DMS53 (cell line): ENCODE results near the gene MAP9.
"Not testable (repeated sequence)": the region's sequence is repeated elsewhere in the genome, so short reads cannot be mapped to it uniquely, and the experiment has no call there.

ENCODE experiments used
- DNase-seq: peaks from one replicate; lab custom pipeline; 2025; lab: John Stamatoyannopoulos, UW

The MAP9 gene

DNA sequence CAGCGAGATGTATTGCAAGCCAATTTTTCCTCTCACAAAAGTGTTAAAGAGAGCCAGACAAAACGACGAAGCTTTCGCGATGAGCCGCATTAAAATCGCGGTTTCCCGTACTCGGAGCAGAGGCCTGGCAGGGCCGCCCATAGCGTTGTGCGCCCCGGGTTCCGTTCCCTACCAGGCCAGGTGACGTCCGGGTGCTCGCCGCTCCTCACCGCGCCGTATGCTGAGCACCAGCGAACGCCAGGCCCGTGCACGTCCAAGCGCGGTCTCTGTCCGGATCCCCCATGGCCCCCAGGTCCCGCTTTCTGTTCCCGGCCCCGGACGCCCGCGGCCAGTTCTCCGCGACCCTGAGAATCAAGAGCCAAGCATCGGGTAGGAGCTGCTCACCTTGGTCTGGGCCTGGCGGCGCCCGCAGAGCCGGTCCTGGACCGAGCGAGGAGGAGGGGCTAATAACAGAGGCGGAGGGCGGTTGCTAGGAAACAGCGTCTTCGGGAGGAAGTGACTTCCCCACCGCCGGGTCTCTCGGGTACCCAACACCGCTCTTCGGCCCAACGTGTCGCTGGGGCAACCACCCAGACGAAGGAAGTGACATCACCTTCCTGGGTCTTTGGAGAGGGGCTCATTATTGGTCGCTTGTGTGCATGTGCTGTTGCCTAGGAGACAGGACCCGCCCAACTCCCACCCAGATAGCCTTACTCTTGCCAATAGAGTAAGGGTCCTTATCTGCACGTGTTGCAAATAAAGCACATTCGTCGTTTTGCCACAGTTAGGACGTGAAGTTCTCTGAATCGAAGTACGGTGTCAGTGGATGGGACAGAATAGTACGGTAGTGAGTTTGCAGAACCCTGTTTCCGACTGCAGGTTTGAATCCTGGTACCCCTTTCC, at the start of gene MAP9:
Gene MAP9 (minus strand): TSS at position 579 of the 882 bp plus-strand sequence. CDS start 1,115 bp downstream, outside the sequence.
- DNase-seq, result peak; percentile 99

DNA sequence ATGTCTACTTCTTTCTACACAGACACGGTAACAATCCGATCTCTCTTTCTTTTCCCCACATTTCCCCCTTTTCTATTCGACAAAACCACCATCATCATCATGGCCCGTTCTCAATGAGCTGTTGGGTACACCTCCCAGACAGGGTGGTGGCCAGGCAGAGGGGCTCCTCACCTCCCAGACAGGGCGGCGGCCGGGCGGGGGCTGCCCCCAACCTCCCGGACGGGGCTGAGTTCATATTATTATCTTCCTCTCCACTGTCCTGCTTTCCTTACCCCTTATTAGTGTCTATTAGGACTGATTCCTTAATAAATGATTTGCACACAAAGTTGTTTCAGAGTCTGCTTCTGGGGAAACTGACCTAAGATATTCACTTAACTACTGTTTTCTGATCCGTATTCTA, 48.0 kb upstream of the MAP9 start:
- DNase-seq, result not testable (repeated sequence)

DNA sequence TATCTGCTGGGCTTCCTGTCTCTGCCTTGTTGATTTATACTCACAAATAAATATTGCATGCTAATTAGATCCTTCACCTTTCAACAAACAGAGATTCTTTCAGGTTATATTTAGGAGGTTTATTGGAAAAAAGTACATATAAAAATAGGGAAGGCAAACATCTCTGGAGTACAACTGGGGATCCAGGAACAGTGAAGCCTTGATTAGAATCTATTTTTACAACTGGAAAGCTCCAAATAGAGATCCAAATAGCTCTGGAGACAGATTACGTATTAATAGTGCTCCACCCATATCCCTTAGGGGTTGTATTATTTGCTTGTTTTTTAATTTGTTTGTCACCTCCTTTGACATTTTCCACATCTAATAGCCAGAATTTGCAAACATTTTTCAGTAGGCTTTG, 46.9 kb upstream of the MAP9 start:
- no peak for DNase-seq

DNA sequence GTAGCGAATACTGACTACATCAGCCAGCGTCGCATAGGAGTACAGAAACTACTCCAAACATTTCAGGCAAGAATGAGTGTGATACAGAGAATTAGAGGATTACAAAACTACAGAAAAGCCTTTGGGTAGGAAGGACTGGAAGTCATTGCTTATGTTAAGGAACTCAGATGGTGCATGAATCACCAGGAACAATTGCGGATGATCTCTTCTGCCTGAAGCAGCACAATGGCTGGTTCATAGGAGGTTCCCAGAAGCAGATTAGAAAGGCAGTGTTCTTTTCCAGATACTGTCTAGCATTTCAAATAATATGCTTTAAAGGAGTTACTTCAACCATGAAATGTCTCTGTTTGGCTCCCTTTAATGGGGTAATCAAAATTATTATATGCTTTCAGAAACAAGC, 42.5 kb upstream of the MAP9 start:
- DNase-seq, result no peak

DNA sequence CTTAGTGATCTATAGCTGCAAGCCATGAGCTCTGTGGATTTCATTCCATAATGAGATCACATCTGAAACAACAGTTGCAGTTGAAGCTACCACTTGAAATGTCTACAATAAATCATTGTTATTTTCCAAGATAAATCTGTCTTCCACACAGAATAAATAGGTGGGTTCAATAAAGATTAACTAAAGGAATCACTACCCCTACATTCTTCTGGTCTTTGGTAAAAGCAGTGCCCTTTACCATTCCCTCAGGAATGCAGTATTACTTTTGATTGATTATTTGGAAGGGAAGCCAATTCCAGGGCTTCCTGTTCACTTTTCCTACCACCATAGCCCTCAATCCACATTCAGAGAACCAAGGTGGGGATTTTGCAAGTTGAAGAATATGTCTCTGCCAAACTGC, 38.9 kb upstream of the MAP9 start:
- no peak for DNase-seq

DNA sequence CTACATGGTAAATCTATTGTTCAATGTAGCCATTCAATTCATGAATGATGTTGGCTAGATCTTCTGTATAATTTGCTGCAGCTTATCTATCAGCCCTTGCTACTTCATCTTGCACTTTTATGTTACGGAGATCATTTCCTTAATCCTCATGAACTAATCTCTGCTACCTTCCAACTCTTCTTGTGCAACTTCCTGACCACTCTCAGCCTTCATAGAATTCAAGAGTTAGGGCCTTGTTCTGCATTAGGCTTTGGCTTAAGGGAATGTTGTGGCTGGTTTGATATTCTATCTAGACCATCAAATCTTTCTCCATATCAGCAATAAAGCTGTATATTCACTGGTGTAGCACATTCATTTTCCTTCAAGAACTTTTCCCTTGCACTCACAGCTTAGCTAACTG, 36.7 kb upstream of the MAP9 start:
- DNase-seq, result no peak

DNA sequence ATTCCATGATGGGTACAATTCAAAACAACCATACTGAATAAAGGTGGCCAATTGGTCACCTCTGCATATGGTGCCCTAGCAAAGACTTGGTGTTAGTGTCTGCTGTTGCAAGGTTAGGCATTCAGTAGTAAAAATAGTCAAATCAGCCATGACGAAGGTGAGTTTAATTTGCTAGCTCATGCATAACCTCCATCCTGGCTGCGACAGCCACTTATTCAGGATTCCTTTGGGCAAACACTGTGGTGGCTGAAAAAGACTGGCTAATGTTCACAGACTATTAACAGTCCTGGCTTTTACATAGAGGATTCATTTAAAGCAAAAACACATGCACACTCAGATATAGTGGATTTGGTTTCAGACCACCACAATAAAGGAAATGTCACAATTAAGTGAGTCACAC, 34.8 kb upstream of the MAP9 start:
- no peak for DNase-seq

DNA sequence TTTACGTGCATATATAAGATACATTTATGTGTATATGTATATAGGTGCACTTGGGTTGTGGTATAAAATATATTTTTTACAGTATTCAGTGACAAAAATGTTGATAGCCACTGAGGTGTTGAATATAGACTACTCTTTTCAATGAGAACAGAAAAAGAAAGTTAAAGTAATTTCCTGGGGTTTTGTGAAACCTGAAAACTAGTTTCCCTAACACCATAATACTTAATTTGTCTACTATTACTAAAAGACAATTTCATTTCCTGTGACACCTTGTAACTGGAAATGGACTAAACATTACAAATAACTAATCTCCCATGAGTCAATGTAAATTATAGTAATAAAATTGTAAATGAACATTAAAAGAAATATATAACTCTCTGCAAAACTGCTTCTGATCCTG, 32.0 kb upstream of the MAP9 start:
- DNase-seq, result no peak

DNA sequence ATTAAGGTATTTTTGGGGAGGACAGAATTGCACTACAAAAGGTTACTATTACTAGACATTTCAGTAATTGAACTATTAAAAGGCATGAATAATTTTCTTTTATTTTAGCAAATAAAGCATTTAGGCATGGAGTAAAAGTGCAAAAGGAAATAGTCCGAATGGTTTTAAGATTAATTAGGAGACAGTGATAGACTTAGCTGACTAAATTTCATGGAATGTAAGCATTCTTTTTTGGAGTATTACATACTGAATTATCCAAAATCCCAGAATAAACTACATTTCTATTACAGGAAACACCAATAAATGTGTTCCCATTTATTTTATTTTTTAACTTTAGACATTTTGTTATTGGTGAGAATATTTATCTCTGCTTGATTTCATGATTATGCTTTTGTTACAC, 30.7 kb upstream of the MAP9 start:
- no peak for DNase-seq

DNA sequence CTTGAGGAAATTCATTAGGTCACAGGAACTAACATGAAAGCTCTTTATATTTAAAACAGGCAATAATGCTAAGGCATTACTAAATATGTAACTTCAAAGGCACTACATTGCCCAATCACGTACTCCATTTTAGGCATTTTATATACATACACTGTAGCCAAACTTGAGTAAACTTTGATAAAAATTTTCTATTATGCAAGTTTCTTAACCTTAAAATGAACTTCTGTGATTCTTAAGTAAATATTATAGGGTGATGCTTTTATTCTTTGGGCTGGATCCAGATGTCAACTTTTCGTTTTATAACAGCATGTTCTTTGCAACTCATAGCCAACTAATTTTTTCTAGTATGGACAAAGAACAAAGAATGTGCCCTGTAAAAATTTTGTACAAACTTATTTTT, 28.3 kb upstream of the MAP9 start:
- no peak for DNase-seq

DNA sequence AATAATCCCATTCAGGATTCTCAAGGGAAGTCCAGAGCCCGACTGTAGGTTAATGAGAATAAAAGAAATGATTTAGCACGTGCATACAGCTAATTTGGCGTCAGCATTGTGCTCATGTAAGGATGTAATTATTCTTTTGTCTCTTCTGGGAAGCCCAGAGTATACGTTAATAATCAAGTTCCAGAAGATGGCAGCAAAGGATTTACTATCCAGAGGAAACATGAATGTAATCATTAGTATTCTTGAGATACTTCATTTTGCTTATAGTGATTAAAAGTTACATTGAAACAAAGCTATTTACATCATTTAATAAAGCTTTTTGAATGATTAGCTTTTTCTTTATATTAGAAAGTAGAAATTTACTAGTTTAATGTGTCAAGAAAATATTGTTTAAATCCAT, 27.1 kb upstream of the MAP9 start:
- peak; percentile 64 for DNase-seq

DNA sequence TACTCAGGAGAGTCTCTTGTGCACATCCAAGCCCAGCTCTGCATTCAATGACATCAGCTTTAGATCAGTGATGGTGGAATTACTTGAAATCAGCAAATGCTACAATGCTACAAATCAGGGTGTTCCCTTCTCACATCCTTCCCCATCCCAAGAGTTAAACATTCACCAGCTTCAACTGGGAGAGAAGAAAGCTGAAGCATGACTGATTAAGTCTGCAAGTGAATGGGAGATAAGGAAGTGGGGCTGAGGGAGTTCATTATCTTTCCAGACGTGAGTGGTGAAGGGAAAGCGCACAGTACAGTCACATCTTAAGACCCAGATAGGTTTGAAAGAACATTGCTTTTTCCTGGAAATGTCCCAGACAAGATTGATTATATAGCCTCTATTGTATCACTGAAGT, 26.2 kb upstream of the MAP9 start:
- no peak for DNase-seq

DNA sequence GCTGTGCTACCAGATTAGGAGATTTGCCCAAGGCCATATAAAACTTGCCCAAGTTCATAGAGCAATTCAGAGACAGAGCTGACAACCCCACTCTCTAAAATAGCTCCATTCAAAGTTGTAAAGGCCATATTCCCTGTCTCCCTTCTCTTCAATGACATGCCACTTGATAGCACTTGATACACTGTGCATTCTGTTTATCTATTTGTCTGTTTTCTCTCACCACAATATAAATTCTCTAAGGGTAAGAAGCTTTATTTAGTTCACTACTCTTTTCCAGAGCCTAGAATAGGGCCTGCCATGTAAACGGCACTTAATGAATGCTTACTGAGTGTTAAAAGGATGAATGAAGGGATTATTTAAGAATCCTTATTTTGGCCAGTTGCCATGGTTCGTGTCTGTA, 24.1 kb upstream of the MAP9 start:
- DNase-seq, result no peak

DNA sequence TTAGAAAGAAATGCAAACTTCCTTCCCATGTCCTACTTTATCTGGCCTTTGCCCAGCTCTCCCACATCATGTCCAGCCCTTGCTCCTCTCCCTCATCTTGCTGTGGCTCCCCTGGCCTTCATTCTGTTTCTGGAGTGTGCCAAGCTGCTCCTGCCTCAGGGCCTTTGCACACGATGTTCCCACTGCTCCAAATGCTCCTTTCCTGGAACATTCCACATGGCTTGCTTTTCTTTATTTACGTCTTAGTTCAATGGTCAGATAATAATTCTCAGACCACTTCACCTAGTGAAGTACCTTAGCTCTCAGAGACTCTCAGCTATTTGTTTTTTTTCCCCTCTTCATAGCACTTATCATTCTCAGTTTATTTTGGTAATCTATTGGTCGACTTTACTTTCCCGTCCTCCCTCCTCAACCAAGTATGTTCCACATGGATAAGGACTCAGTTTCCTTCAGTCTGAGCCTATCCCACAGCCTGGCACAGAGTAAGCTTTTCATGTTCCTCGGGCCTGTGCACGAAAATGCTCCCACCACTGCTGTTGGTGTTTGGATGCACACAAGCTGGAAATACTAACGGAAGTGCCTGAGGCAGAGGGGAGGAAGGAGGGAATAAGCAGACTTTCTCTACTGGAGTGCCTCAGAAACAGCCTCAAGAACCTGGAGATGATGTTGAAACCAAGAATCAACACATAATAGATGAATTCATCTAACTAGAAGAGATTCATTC, 23.4 kb upstream of the MAP9 start:
- no peak for DNase-seq

DNA sequence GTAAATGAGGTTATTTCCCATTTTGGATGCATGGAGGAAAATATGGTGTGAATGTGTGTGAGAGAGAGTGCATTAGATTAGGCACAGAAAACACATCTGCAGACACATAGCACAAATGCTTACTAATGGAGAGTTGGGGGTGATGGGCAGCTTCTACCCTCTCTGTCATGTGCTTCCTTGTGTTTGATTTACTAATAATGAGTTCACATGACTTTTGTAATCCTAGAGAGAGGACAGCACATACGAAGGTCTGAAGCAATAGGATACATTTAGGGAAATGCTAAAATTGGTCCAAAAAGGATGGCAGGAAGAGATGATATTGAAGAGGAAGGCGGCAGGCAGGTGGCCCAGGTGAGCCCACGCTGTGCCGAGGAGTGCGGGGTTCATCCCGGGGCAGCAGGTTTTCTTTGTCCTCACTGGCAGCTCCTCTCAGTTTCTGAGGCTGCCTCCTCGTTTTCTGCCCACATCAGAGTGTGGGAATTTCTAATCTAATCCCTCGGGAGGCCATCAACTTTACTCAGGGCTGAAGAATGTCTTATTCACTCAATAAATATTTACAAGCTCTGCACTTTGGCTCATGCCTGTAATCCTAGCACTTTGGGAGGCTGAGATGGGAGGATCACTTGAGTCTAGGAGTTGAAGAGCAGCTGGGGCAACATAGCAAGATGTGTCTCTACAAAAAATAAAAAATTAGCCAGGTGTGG, 15.9 kb upstream of the MAP9 start:
- peak; percentile 42 for DNase-seq

DNA sequence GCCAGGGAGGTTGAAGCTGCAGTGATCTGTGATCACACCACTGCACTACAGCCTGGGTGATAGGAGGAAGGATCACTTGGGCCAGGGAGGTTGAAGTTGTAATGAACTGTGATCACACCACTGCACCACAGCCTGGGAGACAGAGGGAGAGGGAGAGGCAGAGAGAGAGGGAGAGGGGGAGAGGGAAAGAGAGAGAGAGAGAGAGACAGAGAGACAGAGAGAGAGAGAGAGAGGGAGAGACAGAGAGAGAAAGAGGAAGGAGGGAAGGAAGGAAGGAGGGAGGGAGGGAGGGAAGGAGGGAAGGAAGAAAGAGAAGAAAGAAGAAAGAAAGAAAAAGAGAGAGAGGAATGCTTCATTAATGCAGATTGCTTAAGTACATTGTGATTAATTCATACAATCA, 15.2 kb upstream of the MAP9 start:
- no peak for DNase-seq

DNA sequence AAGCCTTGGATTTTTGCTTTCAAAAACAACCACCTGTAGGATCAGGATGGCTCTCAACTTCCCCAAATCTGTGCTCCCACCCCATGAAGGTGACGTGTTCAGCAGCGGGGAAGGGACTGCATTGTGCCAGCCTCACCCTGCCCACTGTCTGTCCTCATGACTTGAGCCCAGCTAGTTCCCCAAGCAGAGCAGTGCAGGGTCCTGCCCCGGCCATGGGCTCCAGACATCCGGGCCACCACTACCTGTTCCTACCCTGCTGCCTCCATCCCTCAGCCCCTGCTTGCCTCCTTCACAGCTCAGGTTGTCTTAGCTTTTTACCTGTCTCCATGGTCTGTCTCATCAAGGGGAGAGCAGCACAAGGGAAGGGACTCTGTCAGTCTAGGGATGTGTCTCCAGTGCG, 11.4 kb upstream of the MAP9 start:
- DNase-seq, result no peak

DNA sequence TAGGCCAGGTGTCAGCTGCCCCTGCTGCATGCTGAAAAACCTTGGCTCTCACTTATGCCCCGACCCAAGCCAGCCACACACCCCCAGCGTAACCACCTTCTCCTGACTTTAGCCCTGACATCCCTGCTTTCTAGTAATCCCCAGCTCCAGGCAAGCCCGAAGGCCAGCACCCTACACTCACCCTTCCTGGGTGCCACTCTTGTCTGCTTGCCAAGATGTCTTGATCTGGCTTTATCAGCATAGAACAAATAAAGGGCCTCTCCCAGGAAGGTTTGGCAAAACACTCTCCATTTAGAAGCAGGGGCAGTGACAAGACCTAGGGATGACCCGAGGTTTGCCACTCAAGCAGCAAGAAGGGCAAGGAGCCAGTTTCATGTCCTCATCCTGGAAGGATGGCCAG, 6.8 kb upstream of the MAP9 start:
- DNase-seq, result no peak

DNA sequence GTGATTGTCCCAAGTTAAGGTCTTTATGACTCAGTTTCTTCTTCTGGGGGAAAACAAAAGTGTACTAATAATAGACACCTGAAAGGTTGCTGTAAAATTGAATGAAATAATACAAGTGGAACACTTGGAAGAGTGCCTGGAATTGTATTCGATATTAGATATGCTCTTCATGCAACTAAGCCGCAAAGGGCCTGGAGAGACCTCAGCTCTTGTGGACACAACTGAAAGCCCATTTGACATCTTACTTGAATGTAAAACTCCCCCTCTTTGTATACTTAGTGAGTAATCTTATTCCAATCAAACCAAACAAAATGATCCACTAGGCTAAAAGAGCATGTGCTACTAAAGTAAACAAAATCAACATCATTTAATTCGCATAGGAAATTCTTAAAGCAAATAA, 511 bp upstream of the MAP9 start:
- peak; percentile 88 for DNase-seq

DNA sequence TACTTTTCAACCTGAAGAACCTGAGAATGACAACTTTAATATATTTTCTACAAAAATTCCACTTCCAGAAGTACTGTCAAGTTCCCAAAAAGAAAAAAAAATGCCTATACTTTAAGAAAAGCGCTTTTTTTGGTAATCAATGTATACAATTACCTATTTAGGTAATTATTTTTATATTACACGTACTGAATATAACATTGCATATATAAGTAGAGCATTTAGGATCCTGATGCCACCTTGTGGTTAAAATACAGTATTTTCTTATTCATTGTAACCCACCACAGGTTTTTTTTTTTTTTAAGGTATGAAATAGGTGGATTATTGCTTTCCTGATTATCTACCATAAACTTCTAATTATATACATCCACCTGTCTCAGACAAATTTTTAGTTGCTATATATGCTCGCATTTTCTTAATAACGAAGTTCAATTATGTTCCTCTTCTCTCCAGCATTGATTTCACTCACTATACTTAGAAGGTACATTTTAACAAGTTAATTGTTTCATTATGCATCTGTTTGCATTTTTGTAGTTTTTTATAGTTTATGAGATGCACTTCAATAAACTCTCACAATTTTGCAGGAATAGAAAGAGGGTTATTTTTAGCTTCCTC, 5.2 kb downstream of the MAP9 start:
- peak; percentile 62 for DNase-seq

DNA sequence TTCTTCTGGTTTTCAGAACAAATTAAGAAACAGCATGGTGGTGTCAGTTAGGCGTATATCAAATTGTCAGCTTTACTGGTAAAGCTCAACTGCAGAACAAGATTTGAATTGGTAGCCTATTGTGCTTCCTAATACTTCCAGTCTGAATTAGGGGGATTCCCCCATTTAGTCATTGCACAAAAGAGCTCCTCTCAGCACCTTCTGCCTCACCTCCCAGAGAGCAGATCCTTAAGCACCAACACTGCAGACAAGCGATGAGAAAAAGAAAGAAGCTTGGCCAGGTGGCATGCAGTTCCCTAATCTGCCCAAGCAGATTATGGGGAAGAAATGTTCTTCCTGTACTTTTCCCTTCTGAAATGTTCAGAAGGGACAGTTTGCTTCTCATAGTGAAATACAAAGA, 9.2 kb downstream of the MAP9 start:
- no peak for DNase-seq

DNA sequence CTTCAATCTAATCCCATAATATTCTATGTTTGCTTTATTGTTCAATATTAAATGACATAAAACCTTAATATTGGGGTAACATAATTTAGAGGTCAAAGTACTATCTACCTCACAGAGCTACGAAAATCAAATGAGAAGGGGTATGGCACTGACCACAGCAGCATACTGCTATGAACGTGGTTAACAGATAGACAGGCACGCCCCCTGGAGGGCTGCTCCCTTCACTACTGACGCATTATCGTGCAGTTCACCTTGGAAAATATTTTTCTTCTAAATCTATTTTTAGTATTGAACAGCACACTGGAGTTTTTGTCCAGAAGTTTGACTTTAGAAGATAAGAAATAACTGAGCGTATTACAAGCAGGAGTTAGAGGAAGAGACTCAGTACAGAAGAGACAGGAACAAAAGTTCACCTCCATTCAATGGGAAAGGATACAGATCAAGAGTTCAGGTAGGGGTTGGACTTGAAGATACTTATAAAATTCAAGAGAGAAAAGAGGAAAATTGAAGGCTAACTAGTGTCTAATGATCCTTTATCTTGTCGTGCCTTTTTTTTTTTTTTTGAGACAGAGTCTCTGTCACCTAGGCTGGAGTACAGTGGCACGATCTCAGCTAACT, 22.7 kb downstream of the MAP9 start:
- DNase-seq, result peak; percentile 72
